RWPE1 (cell line): ENCODE measurements around the gene EFCAB10.
"Not testable (repeated sequence)": the region's sequence is repeated elsewhere in the genome, so short reads cannot be mapped to it uniquely, and the experiment has no call there.

ENCODE experiments used
- CTCF ChIA-PET: fragments of 350-600 bp; sonication (Branson Sonifier 250); formaldehyde crosslinking; extraction: SDS; loops from one replicate; lab custom pipeline; 2021; lab: Yijun Ruan, JAX
- POLR2A ChIA-PET: fragments of 400-600 bp; formaldehyde crosslinking; extraction: SDS; loops from one replicate; lab custom pipeline; 2020; ENCODE audit warnings: antibody characterized with exemption; ENCODE audit not compliant: low non-redundant PET; lab: Yijun Ruan, JAX
- DNase-seq: peaks from one replicate; pipeline ENCODE4 v3.0.0; 2012; ENCODE audit warnings: low spot score
- H3K27ac ChIP-seq: fragments of 450-650 bp; 2 replicates; pipeline ENCODE4 v1.5.1; 2017
- CTCF ChIP-seq: fragments of 450-650 bp; conservative IDR thresholded peaks from 2 replicates; pipeline ENCODE4 v1.5.1; 2017; ENCODE audit warnings: low read depth, mild to moderate bottlenecking

The EFCAB10 gene

GRCh38 chr7:105599551-105599950 is 18.3 kb upstream of the EFCAB10 start:
- no peak overlapping the region for H3K27ac ChIP-seq
- TF ChIP-seq CTCF = no peak
- CTCF ChIA-PET = interaction anchor here (0.7 kb wide), 1 partner anchor 1332 kb away, joined by 3 read pairs; no protein-coding TSS in a partner anchor
- DNase-seq = no peak
- POLR2A ChIA-PET = no interaction called here

- CTCF ChIA-PET = interaction anchor here (0.7 to 1.7 kb wide), 2 partner anchors 10 to 1333 kb away, joined by 3 to 5 read pairs; no protein-coding TSS in a partner anchor
- H3K27ac ChIP-seq, DNase-seq, POLR2A ChIA-PET: not testable (repeated sequence)
These were observed 17.8 kb upstream of the EFCAB10 start for GRCh38 chr7:105599080-105599479.

GRCh38 chr7:105596866-105597265 is 15.6 kb upstream of the EFCAB10 start:
- ChIA-PET POLR2A (no interaction called here), CTCF (no interaction called here)
- TF ChIP-seq CTCF = no peak
- no peak overlapping the region for H3K27ac ChIP-seq
- no peak for DNase-seq

- POLR2A ChIA-PET = no interaction called here
- no peak for TF ChIP-seq CTCF
- H3K27ac ChIP-seq = no peak overlapping the region
- no peak for DNase-seq
- CTCF ChIA-PET = no interaction called here
These were observed 12.7 kb upstream of the EFCAB10 start for GRCh38 chr7:105594034-105594433.

GRCh38 chr7:105591522-105591921 is 10.2 kb upstream of the EFCAB10 start:
- ChIA-PET CTCF (no interaction called here), POLR2A (no interaction called here)
- no peak overlapping the region for H3K27ac ChIP-seq
- no peak for TF ChIP-seq CTCF
- DNase-seq = no peak

- no peak overlapping the region for H3K27ac ChIP-seq
- DNase-seq = no peak
- no peak for TF ChIP-seq CTCF
- ChIA-PET POLR2A (no interaction called here), CTCF (interaction anchor here (0.7 kb wide), 1 partner anchor 253 kb away, joined by 4 read pairs; no protein-coding TSS in a partner anchor)
These were observed 9.5 kb upstream of the EFCAB10 start for GRCh38 chr7:105590793-105591192.

GRCh38 chr7:105589356-105590077 is 8.2 kb upstream of the EFCAB10 start:
- peak; percentile 82 for DNase-seq
- ChIA-PET CTCF (interaction anchor here (0.6 to 1.3 kb wide), 10 partner anchors 8 to 608 kb away, joined by 3 to 6 read pairs (median 4); partner anchors contain the start of gene EFCAB10), POLR2A (no interaction called here)
- H3K27ac ChIP-seq = no peak overlapping the region
- peak; percentile 86 for TF ChIP-seq CTCF
